ENCODE results near the gene COL20A1. TPM values are rescaled to one million over a fixed set of nuclear protein-coding genes. Genes with fewer than 3 reads are reported as not detected.

COL20A1 gene
- total RNA-seq, 1 donor from 2014 or later: not detected

DNA sequence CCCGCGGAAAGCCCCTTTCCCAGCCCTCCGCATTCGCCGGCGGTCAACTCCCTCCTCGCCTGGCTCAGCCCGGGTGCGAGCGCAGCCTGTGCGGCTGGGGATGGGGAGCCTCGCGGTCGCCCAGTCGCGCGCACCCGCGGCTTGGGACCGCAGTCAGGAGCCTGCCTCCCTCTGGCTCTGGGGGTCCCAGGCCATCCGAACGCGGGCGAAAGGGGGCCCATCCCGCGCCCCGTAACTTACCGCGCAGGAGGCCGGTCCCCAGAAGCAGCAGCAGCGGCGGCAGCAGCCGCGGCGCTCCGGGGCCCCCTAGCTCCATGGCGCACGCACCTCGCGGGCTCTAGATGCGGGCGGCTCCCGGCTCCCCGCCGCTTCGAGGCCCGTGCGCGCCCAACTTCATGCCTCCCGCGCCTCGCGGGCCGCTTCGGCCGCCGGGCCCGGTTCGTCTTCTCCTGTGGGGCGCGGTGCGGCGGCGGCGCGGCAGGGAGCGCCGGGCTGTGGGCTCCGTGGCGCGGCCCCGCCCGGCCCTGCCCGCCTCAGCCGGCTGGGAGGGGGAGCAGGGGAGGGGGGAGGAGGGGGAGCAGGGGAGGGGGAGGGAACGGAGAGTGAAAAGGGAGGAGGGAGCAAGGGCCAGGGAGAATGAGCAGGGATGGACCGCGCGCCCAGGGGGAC, 68.0 kb downstream of the COL20A1 start, which contains the start of gene CHRNA4:
TSS of gene CHRNA4 (minus strand) at position 500 of the 669 bp plus-strand sequence. CDS start at position 316, 184 bp downstream.
- peaks cover 12% of the 10 kb centered on the region for H3K27me3 Mint-ChIP-seq (ENCODE audit: unreplicated experiment)
- H3K36me3 Mint-ChIP-seq (ENCODE audit: unreplicated experiment): no peaks in the 10 kb centered on the region
- no peak within 1 kb of the TSS for H3K4me3 Mint-ChIP-seq (ENCODE audit: unreplicated experiment)
- no peak within 1 kb of the TSS for H3K27ac Mint-ChIP-seq (ENCODE audit: unreplicated experiment)
- no peak for DNase-seq (ENCODE audit: extremely low spot score, unreplicated experiment)
- H3K9me3 Mint-ChIP-seq (ENCODE audit: unreplicated experiment): no peaks in the 10 kb centered on the region
- no peaks in the 10 kb centered on the region for H3K4me1 Mint-ChIP-seq (ENCODE audit: unreplicated experiment)
- no peak for TF ChIP-seq CTCF (IDR thresholded peaks at IDR 0.05)

DNA sequence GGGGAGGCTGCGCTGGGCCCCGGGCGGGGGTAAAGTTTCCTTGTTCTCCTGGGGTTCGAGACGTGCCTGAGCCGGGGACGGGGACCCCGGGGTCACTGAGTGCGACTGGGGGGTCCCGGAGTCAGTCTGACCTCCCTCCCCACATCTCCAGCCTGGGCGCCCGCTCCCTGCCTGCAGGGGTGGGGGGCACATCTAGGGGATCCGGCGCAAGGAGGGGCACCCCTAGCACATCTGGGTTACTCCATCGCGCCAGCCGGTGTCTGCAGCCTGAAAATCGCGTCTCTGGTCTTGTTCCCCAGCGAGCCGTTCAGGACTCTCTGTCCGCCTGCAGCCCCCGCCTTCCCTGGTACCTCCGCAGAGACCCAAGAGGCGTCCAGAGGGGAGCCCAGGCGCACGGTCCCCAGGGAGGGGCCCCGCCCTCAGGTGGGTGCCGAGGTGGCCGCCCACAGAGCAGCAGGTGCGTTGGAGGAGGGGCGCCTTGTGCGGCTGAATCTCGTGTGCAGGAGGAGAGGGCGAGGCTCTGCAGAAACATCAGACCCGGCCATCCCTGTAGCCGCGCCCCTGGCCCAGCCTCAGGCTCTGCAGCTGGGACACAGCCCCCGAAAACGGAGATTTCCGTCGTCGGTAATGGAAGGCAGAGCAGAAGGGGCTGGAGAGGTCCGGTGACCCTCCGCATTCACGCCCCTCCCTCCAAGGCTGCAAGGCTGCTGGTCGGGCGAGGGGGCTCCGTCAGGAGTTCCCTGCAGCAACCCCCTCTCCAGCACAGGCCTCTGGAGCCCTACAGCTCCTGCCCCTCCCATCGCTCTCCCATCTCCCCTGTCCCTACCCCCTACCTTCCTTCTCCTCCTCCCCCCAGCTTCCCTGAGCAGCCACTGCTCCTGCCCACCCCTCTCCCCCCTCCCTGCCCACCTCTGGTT, 68.8 kb downstream of the COL20A1 start:
- Mint-ChIP-seq H3K36me3 (ENCODE audit: unreplicated experiment) (no peaks in the 10 kb centered on the region), H3K9me3 (ENCODE audit: unreplicated experiment) (no peaks in the 10 kb centered on the region), H3K4me3 (ENCODE audit: unreplicated experiment) (no peak overlapping the region), H3K27me3 (ENCODE audit: unreplicated experiment) (peaks cover 12% of the 10 kb centered on the region), H3K4me1 (ENCODE audit: unreplicated experiment) (no peaks in the 10 kb centered on the region), H3K27ac (ENCODE audit: unreplicated experiment) (no peak overlapping the region)
- no peak for DNase-seq (ENCODE audit: extremely low spot score, unreplicated experiment)
- TF ChIP-seq CTCF (IDR thresholded peaks at IDR 0.05): no peak

DNA sequence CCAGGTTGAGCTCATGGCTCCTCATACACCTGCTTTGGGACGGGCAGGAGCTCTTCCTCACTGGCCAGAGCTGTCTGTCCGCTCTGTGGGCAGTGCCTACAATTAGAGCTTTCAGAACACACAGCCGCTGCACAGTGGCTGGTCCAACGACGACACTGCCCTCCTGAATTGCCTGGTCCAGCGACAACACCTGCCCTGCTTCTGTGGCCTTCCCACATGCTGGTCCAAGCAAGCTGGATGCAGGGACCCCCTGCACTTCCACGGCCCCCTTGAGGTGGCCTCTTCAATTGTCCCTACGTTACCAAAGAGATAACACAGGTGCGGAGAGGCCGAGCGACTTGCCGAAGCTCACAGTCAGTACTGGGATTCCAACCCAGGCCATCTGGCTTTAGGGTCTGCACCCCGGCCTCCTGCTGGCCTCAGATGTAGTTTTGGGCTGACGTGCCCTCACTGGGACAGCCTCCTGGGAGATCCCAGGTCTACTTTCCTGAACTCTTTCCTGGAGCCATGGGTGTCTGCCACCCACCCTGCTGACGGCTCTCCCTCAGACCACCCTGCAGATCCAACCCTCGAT, 69.5 kb downstream of the COL20A1 start:
- Mint-ChIP-seq H3K4me1 (ENCODE audit: unreplicated experiment) (no peaks in the 10 kb centered on the region), H3K27ac (ENCODE audit: unreplicated experiment) (no peak overlapping the region), H3K9me3 (ENCODE audit: unreplicated experiment) (no peaks in the 10 kb centered on the region), H3K4me3 (ENCODE audit: unreplicated experiment) (no peak overlapping the region), H3K36me3 (ENCODE audit: unreplicated experiment) (no peaks in the 10 kb centered on the region), H3K27me3 (ENCODE audit: unreplicated experiment) (peaks cover 17% of the 10 kb centered on the region)
- no peak for DNase-seq (ENCODE audit: extremely low spot score, unreplicated experiment)
- no peak for TF ChIP-seq CTCF (IDR thresholded peaks at IDR 0.05)

DNA sequence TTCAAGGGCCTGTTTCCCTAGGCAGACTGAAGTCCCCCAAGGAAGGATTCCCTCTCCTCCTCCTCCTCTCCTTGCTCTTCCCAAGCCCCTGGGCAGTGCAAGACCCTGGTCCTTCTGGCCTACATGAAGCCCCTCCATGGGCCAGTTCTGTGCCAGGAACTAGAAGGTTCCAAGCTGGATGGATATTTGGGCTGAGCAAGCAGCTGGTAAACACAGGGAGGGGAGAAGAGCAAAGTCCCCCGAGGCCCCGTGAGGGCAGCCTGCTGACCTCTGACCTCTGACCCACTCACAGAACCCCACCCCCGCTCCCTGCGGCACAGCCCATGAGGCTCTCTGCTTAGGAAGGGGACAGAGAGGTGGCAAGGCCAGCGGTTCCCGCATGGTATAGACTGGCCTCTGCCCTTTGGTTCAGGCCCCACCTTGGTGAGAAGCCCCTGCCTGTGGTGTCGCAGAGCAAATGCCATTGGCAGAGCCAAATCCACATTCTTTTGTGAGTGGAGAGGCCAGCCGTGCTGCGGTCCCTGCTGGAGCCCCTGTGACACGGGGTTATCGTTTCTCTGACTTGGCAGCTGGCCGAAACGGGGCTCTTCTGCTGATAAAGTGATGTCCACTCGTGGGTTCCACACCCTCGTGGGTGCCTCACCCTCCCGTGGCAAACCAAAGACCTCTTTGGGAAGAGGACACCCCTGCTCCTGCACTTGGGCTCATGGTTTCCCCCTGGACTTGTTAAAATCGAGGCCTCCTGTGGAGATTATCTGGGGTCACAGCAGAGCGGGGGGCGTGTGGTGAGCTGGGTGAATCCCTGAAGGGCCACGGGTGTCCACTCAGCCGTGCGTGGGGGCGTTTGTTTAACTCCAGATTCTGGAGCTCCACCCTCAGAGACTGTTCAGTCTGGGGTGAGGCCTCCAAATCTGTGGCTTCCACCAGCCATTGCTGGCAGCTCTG, 70.3 kb downstream of the COL20A1 start:
- Mint-ChIP-seq H3K9me3 (ENCODE audit: unreplicated experiment) (no peaks in the 10 kb centered on the region), H3K27me3 (ENCODE audit: unreplicated experiment) (peaks cover 17% of the 10 kb centered on the region), H3K4me3 (ENCODE audit: unreplicated experiment) (no peak overlapping the region), H3K27ac (ENCODE audit: unreplicated experiment) (no peak overlapping the region), H3K36me3 (ENCODE audit: unreplicated experiment) (no peaks in the 10 kb centered on the region), H3K4me1 (ENCODE audit: unreplicated experiment) (no peaks in the 10 kb centered on the region)
- no peak for DNase-seq (ENCODE audit: extremely low spot score, unreplicated experiment)
- no peak for TF ChIP-seq CTCF (IDR thresholded peaks at IDR 0.05)

All from osteocyte (in vitro differentiated cells).